ENCODE data around the gene RFX3.

Gene RFX3

DNA sequence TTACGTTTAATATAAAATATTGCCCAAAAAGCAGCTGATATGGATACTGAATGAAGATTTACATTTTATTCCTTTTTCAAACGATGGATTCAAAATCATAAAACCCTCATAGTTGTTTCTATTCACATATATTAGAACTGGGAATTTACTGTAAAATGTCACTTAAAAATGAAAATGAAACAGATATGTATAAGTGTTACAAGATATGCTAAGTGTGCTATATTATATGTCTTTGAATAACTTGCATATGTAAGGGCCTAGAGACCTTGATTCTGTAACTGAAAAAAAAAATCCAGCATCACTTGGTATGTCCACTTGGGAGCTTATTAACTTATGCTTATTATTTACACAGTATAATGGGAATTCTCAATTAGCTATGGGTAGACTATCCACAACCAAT is 43.2 kb downstream of the RFX3 start:
- no peaks in the 10 kb centered on the region for H3K9me3 ChIP-seq (ENCODE audit: severe bottlenecking)
- no peak overlapping the region for H3K4me3 ChIP-seq (ENCODE audit: low read depth, low read length)
- no peaks in the 10 kb centered on the region for H3K27me3 ChIP-seq (ENCODE audit: insufficient read depth, low read depth, severe bottlenecking)
- no peak overlapping the region for H3K27ac ChIP-seq
- TF ChIP-seq, protein P1, sequence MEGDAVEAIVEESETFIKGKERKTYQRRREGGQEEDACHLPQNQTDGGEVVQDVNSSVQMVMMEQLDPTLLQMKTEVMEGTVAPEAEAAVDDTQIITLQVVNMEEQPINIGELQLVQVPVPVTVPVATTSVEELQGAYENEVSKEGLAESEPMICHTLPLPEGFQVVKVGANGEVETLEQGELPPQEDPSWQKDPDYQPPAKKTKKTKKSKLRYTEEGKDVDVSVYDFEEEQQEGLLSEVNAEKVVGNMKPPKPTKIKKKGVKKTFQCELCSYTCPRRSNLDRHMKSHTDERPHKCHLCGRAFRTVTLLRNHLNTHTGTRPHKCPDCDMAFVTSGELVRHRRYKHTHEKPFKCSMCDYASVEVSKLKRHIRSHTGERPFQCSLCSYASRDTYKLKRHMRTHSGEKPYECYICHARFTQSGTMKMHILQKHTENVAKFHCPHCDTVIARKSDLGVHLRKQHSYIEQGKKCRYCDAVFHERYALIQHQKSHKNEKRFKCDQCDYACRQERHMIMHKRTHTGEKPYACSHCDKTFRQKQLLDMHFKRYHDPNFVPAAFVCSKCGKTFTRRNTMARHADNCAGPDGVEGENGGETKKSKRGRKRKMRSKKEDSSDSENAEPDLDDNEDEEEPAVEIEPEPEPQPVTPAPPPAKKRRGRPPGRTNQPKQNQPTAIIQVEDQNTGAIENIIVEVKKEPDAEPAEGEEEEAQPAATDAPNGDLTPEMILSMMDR (IDR thresholded peaks at IDR 0.05; ENCODE audit: low read depth, low read length) = no peak
- no peaks in the 10 kb centered on the region; the same call in 1 of the 2 replicates for H3K36me3 ChIP-seq
- DNase-seq = no peak

DNA sequence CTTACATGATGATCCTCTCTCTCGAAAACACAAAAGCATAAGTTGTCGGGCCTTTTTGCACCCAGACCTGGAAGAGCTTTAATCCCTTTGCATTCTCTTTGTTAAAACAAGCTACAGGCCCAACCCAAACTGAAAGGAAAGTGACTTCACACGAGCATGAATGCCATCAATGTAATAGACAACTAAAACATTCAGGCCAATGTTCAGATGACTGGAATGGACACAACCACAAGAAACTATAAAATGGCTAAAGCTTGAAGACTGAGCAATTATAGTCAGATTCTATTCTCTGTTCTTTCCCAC is 45.5 kb downstream of the RFX3 start:
- H3K27me3 ChIP-seq (ENCODE audit: insufficient read depth, low read depth, severe bottlenecking) = no peaks in the 10 kb centered on the region
- H3K9me3 ChIP-seq (ENCODE audit: severe bottlenecking) = no peaks in the 10 kb centered on the region
- peak overlapping the region; percentile 66 for H3K27ac ChIP-seq
- DNase-seq = no peak
- H3K4me3 ChIP-seq (ENCODE audit: low read depth, low read length) = peak overlapping the region; percentile 30
- no peaks in the 10 kb centered on the region; the same call in 1 of the 2 replicates for H3K36me3 ChIP-seq
- TF ChIP-seq, protein P1 (IDR thresholded peaks at IDR 0.05; ENCODE audit: low read depth, low read length) = no peak

DNA sequence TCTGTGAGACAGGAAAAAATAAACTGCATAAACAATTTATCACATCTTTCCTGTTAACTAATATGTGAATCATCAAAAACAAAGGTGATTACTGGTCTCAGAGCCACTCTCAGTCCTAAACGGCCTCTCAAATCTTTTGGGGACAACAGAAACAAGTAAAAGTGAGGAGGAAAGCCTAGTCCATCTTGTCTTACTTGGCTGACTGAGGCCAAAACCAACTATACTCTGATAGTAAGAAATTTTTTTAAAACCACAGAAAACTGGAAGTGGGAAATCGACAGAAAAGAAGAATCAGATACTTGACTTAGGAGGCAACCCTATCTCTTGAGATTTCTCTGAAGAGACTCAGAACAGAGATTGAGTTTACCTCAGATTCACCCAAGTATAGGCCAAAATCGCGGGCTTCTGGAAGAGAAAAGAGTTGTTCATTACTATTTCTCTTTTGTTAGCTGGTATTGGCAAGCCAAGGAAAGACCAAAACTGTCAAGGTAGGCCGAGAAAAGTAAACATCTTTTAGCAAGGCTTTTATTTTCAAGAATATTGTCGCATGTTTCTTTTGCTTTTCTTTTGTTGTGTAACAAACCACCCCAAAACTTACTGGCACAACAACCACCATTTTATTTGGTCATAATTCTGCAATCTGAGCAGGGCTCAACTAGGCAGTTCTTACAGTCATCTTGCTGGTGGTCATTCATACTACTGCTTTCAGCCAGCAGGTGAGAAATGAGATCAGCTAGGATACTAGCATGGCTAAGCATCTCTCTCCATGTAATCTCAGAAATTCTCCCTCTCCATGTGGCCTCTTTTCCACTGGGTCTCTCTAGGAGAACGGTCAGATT is 46.1 kb downstream of the RFX3 start:
- TF ChIP-seq, protein P1 (IDR thresholded peaks at IDR 0.05; ENCODE audit: low read depth, low read length) = no peak
- peak overlapping the region; percentile 30 for H3K4me3 ChIP-seq (ENCODE audit: low read depth, low read length)
- no peaks in the 10 kb centered on the region for H3K9me3 ChIP-seq (ENCODE audit: severe bottlenecking)
- no peaks in the 10 kb centered on the region for H3K27me3 ChIP-seq (ENCODE audit: insufficient read depth, low read depth, severe bottlenecking)
- H3K27ac ChIP-seq = peak overlapping the region; percentile 66
- H3K36me3 ChIP-seq = no peaks in the 10 kb centered on the region; the same call in 1 of the 2 replicates
- peak; percentile 30 for DNase-seq

DNA sequence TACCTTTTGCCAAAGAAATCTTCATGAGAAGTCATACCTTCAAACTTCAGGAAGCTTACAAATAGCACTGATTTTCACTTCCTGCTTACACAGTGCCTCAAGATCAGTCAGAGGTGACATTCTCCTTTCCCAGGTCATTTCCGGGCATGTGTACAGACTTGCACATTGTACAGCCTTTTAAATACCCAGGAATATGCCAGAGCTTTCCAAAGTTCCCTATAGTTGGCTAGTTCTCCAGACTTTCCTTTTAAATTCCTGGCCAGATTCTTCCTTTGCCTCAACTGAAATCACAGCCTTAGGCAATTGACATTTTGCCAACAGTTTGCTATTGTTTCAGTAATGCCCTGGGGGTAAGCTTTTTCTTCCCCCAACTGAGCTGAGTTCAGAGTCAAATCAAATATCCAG is 47.2 kb downstream of the RFX3 start:
- DNase-seq = no peak
- H3K27me3 ChIP-seq (ENCODE audit: insufficient read depth, low read depth, severe bottlenecking) = no peaks in the 10 kb centered on the region
- H3K9me3 ChIP-seq (ENCODE audit: severe bottlenecking) = no peaks in the 10 kb centered on the region
- H3K27ac ChIP-seq = no peak overlapping the region
- TF ChIP-seq, protein P1 (IDR thresholded peaks at IDR 0.05; ENCODE audit: low read depth, low read length) = no peak
- H3K4me3 ChIP-seq (ENCODE audit: low read depth, low read length) = no peak overlapping the region
- H3K36me3 ChIP-seq = no peaks in the 10 kb centered on the region

DNA sequence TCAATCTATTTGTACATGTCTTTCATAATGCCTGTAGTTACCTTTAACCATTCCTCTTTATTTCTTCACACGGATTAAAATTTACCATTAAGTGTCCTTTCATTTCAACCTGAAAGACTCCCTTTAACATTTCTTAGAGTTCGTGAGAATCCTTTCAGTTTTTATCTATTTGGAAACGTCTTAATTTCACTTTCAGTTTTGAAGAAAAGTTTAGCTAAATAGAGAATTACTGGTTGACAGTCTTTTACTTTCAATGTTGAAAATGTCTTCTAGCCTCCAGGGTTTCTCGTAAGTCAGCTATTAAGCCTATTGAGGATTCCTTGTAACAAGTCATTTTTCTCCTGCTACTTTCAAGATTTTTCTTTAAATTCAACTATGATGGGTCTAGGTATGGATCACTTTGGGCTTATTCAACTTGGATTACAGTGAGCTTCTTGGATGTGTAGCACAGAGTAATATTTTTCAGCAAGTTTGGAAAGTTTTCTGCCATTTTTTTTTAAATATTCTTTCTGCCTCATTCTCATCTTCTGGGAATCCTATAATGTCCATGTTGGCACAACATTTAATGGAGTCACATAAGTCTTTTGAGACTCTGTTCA is 48.5 kb downstream of the RFX3 start:
- Histone ChIP-seq H3K4me3 (ENCODE audit: low read depth, low read length) (no peak overlapping the region), H3K9me3 (ENCODE audit: severe bottlenecking) (no peaks in the 10 kb centered on the region), H3K27me3 (ENCODE audit: insufficient read depth, low read depth, severe bottlenecking) (no peaks in the 10 kb centered on the region), H3K36me3 (no peaks in the 10 kb centered on the region), H3K27ac (no peak overlapping the region)
- TF ChIP-seq, protein P1 (IDR thresholded peaks at IDR 0.05; ENCODE audit: low read depth, low read length) = no peak
- DNase-seq = no peak

Measured in WERI-Rb-1 (cell line).